Psoas muscle (tissue), 8 donors: ENCODE data around the gene ZNF555. TPM values are rescaled to one million over a fixed set of nuclear protein-coding genes. Genes with fewer than 3 reads are reported as not detected.

Experiments
- ATAC-seq, 4 donors: fragments of 200-7000 bp; cut with Tn5 transposase; one replicate each; pipeline ENCODE4 v1.9.1; 2020; ENCODE audit warnings: moderate library complexity in 3 of 4, mild to moderate bottlenecking in 2 of 4
- DNase-seq, 2 donors: peaks; one replicate each; pipeline ENCODE4 v3.0.0-alpha.2; 2020
- H3K27ac ChIP-seq: fragments of 200-600 bp; one replicate; pipeline ENCODE4 v1.8.0; 2022
- H3K27me3 ChIP-seq, 3 donors: fragments of 200-600 bp in 1 of 3; one replicate each; pipeline versions ENCODE4 v1.6.1 to v1.8.0; 2013 to 2022; ENCODE audit warnings: low read length in 2 of 3, mild to moderate bottlenecking in 2 of 3, moderate library complexity in 1 of 3; ENCODE audit not compliant: insufficient read depth in 3 of 3
- H3K36me3 ChIP-seq, 2 donors: fragments of 200-600 bp in 1 of 2; one replicate each; pipeline versions ENCODE4 v1.6.1 to v1.8.0; 2013 to 2022; ENCODE audit warnings: low read depth in 1 of 2, mild to moderate bottlenecking in 1 of 2, moderate library complexity in 1 of 2; ENCODE audit not compliant: insufficient read depth in 1 of 2
- H3K4me1 ChIP-seq: fragments of 200-600 bp; one replicate; pipeline ENCODE4 v1.8.0; 2022
- H3K4me3 ChIP-seq: fragments of 200-600 bp; one replicate; pipeline ENCODE4 v1.8.0; 2022; ENCODE audit warnings: mild to moderate bottlenecking
- H3K9me3 ChIP-seq: fragments of 200-600 bp; one replicate; pipeline ENCODE4 v1.8.0; 2022
- CTCF ChIP-seq: fragments of 200-600 bp; IDR thresholded peaks from one replicate; pipeline ENCODE4 v1.8.0; 2022; ENCODE audit warnings: antibody characterized with exemption
- WGBS, 3 donors: extraction: QIAGEN DNeasy Blood & Tissue Kit; methylation state at CpG; one replicate each; pipeline versions ENCODE4 v1.1.6 to v1.1.7; 2013; 5-methylcytosine and 5-hydroxymethylcytosine counted together
- intact Hi-C, 2 donors: fragments of 100-400 bp; cut with DNase I; formaldehyde crosslinking; loops; one replicate each; pipeline versions ENCODE4 v1.11.0 to v1.14.2; 2022
- polyA plus RNA-seq, 3 donors: library from polyadenylated mRNA; stranded (reverse); fragments of 200-250 nt; gene quantifications; one replicate each; pipeline ENCODE4 v1.2.3, GENCODE V29; 2013
- total RNA-seq, 4 donors: library from RNA; stranded (reverse); fragmentation: NEBNext Ultra II Directional in 2 of 4; extraction: Animal tissue kit (Norgen Biotek cat#: 25700) in 2 of 4; gene quantifications; one replicate each; pipeline versions ENCODE4 v1.2.1 to v1.2.4, GENCODE V29; 2021 to 2023
- donor health status: healthy with polysubstance abuse.
- donor health status: DM: no; HTN: no; CAD: no; lungs with moderate emphysema.
- donor health status: Bipolar disorder and iron deficiency.
- donor health status: healthy.
- donor health status: DM: yes; HTN: yes; CAD: no.
- donor health status: DM: no; HTN: no; CAD: no.
- donor health status: DM: no; HTN: no; CAD: no.
- donor health status: DM: yes; HTN: yes; CAD: no.

Gene ZNF555
- total and polyA plus RNA-seq, 7 donors: 1.7 to 16.0 (median 2.9) TPM

- WGBS, 3 donors: 94 to 98% (median 95%) methylated on average over 33 to 34 of the region's 34 CpGs
- peaks cover 0 to 55% of the 10 kb centered on the region in 2 donors for H3K36me3 ChIP-seq
Measured at GRCh38 chr19:2806736-2807378, 34.4 kb upstream of the ZNF555 start.

GRCh38 chr19:2807379-2808128, 33.7 kb upstream of the ZNF555 start:
- 95 to 97% (median 96%) methylated on average over 48 to 56 of the region's 56 CpGs for WGBS, 3 donors
- H3K27ac ChIP-seq: no peak overlapping the region
- no peaks in the 10 kb centered on the region for H3K9me3 ChIP-seq
- no peak for TF ChIP-seq CTCF
- H3K36me3 ChIP-seq: peaks cover 0 to 55% of the 10 kb centered on the region in 2 donors
- no peak for ATAC-seq
- no peak overlapping the region for H3K4me3 ChIP-seq
- intact Hi-C loops: no loop called here
- no peak for DNase-seq
- no peaks in the 10 kb centered on the region for H3K4me1 ChIP-seq
- no peaks in the 10 kb centered on the region for H3K27me3 ChIP-seq

More at GRCh38 chr19:2806736-2807378, 34.4 kb upstream of the ZNF555 start:
- DNase-seq (no peak), ATAC-seq (no peak)
- H3K4me3 ChIP-seq: no peak overlapping the region
- H3K27ac ChIP-seq: no peak overlapping the region
- intact Hi-C loops: no loop called here
- TF ChIP-seq CTCF: no peak
- H3K4me1 ChIP-seq: no peaks in the 10 kb centered on the region
- H3K27me3 ChIP-seq: no peaks in the 10 kb centered on the region
- no peaks in the 10 kb centered on the region for H3K9me3 ChIP-seq

- Histone ChIP-seq H3K27me3 (no peaks in the 10 kb centered on the region), H3K9me3 (no peaks in the 10 kb centered on the region), H3K36me3 (peaks cover 0 to 55% of the 10 kb centered on the region in 2 donors), H3K4me1 (no peaks in the 10 kb centered on the region), H3K27ac (no peak overlapping the region), H3K4me3 (no peak overlapping the region)
- DNase-seq: no peak
- 94% methylated on average over 38 to 41 of the region's 41 CpGs for WGBS, 3 donors
- no peak for ATAC-seq
- no peak for TF ChIP-seq CTCF
- intact Hi-C loops: no loop called here
Measured at GRCh38 chr19:2808129-2808941, 32.9 kb upstream of the ZNF555 start.

- intact Hi-C loops: no loop called here
- TF ChIP-seq CTCF: no peak
- Histone ChIP-seq H3K27ac (no peak overlapping the region), H3K27me3 (no peaks in the 10 kb centered on the region), H3K4me3 (no peak overlapping the region), H3K36me3 (peaks cover 0 to 60% of the 10 kb centered on the region in 2 donors), H3K4me1 (no peaks in the 10 kb centered on the region), H3K9me3 (no peaks in the 10 kb centered on the region)
- 85 to 91% (median 89%) methylated on average over 35 to 37 of the region's 37 CpGs for WGBS, 3 donors
- DNase-seq (no peak), ATAC-seq (no peak)
Measured at GRCh38 chr19:2809387-2810140, 31.7 kb upstream of the ZNF555 start.
